Measurements from ENCODE around the gene RASGEF1B.

The RASGEF1B gene

DNA sequence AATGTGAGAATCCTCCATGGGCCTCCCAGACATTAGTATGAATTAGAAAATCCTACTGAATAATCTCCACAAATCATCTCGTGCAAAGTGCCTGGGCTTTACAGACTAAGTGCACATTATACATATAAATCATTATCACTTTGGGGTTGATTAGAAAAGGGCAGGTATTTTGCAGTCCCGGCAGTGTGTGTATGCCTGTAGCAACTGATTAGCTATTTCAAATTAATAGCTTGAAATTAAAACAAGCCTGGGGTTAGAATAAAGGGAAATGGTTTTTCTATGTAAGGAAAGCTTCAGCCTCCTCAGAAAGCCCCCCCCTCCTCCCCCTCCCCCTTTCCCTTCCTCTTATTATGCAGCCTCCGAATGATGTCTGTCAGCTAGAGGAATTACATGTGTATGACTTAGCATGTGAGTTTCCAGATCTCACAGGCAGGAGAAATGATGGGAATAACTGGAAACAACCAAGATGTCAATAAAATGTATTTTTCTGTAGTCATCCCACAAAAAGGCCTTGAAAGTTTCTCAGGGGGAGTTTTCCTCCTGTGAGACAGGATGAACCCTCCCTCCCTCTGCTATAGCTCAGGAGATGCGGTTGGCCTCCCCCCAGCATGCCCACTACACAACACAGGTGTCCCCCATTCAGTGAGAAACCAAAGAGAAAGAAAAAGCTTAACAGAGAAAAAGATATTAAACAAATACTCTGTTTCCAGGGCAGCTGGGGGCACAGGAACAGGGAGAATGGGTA, 41.2 kb upstream of the RASGEF1B start:
- Histone ChIP-seq H3K4me1 (ENCODE audit: insufficient read depth, poor library complexity, severe bottlenecking) (no peaks in the 10 kb centered on the region), H3K9me3 (ENCODE audit: severe bottlenecking) (no peaks in the 10 kb centered on the region), H3K36me3 (ENCODE audit: low read depth) (no peaks in the 10 kb centered on the region), H3K4me3 (ENCODE audit: severe bottlenecking) (no peak overlapping the region), H3K27me3 (ENCODE audit: insufficient read depth, poor library complexity, severe bottlenecking) (no peaks in the 10 kb centered on the region), H3K27ac (ENCODE audit: poor library complexity, severe bottlenecking) (no peak overlapping the region)
- TF ChIP-seq, protein P1, sequence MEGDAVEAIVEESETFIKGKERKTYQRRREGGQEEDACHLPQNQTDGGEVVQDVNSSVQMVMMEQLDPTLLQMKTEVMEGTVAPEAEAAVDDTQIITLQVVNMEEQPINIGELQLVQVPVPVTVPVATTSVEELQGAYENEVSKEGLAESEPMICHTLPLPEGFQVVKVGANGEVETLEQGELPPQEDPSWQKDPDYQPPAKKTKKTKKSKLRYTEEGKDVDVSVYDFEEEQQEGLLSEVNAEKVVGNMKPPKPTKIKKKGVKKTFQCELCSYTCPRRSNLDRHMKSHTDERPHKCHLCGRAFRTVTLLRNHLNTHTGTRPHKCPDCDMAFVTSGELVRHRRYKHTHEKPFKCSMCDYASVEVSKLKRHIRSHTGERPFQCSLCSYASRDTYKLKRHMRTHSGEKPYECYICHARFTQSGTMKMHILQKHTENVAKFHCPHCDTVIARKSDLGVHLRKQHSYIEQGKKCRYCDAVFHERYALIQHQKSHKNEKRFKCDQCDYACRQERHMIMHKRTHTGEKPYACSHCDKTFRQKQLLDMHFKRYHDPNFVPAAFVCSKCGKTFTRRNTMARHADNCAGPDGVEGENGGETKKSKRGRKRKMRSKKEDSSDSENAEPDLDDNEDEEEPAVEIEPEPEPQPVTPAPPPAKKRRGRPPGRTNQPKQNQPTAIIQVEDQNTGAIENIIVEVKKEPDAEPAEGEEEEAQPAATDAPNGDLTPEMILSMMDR (IDR thresholded peaks at IDR 0.05; ENCODE audit: poor library complexity, severe bottlenecking), result no peak
- ATAC-seq (ENCODE audit: low read depth) (no peak), DNase-seq (ENCODE audit: low spot score) (no peak)

DNA sequence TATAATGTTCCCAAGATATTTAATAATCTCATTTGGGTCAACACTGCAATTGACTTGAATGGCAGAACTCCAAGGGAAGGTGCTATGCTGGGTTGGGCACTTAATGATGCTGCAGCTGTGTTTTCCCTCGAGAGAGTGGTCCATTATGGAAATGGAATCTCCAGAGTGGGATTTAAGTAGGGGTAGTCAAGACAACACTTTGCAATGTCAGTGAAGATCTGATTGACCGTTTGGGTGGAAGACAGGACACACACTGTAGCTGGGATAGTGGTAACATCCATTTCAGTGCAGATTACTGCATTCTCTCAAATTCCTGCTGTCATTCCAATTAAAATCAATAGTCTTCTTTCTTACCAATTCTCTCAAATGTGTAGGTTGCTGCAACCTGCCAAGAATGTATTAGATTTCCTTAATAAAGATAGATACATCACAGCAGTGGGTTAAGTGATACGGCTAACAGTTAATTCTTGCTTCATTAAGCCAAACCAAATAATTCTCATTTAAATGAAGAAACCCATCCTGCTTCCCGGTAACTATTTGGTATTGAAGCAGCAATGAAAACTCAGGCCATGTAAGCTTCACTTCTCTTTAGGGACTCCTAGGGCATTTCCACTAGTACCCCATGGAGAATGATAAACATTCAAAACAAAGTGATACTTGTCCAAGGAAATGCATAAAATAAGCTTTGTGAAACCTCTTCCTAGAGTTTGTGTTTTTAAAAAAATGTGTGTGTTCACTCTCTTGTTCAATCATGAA, 40.5 kb upstream of the RASGEF1B start:
- H3K27ac ChIP-seq (ENCODE audit: poor library complexity, severe bottlenecking), result no peak overlapping the region
- no peak for ATAC-seq (ENCODE audit: low read depth)
- H3K4me3 ChIP-seq (ENCODE audit: severe bottlenecking), result no peak overlapping the region
- H3K27me3 ChIP-seq (ENCODE audit: insufficient read depth, poor library complexity, severe bottlenecking), result no peaks in the 10 kb centered on the region
- H3K36me3 ChIP-seq (ENCODE audit: low read depth), result no peaks in the 10 kb centered on the region
- H3K4me1 ChIP-seq (ENCODE audit: insufficient read depth, poor library complexity, severe bottlenecking), result no peaks in the 10 kb centered on the region
- DNase-seq (ENCODE audit: low spot score), result no peak
- H3K9me3 ChIP-seq (ENCODE audit: severe bottlenecking), result no peaks in the 10 kb centered on the region
- TF ChIP-seq, protein P1 (IDR thresholded peaks at IDR 0.05; ENCODE audit: poor library complexity, severe bottlenecking), result no peak

DNA sequence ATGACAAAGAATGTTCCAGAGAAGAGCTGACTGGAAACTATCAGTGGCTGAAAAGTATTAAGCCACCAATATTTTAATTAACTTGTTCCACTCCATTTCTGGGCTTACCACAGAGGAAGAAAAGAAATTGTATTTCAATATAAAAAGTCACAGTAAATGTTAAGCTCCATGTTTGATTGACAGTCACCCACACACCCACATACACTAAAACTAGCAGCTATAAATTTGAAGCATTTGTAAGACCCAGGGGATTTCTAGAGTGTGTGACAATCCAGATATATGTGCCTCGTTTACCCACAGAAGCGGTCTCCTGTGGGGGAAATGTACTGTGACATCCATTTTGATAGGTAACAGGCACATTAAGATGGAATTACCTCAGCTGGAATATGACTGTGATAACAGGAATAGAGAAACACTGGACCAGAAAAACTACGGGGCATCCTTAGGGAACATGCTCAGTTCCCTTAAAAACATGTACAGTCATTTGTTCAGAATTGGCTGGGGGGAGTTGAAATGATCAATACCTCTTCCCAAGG, 39.0 kb upstream of the RASGEF1B start:
- Histone ChIP-seq H3K27me3 (ENCODE audit: insufficient read depth, poor library complexity, severe bottlenecking) (no peaks in the 10 kb centered on the region), H3K4me1 (ENCODE audit: insufficient read depth, poor library complexity, severe bottlenecking) (no peaks in the 10 kb centered on the region), H3K9me3 (ENCODE audit: severe bottlenecking) (no peaks in the 10 kb centered on the region), H3K27ac (ENCODE audit: poor library complexity, severe bottlenecking) (no peak overlapping the region), H3K4me3 (ENCODE audit: severe bottlenecking) (no peak overlapping the region), H3K36me3 (ENCODE audit: low read depth) (no peaks in the 10 kb centered on the region)
- TF ChIP-seq, protein P1 (IDR thresholded peaks at IDR 0.05; ENCODE audit: poor library complexity, severe bottlenecking), result no peak
- DNase-seq (ENCODE audit: low spot score) (no peak), ATAC-seq (ENCODE audit: low read depth) (no peak)

DNA sequence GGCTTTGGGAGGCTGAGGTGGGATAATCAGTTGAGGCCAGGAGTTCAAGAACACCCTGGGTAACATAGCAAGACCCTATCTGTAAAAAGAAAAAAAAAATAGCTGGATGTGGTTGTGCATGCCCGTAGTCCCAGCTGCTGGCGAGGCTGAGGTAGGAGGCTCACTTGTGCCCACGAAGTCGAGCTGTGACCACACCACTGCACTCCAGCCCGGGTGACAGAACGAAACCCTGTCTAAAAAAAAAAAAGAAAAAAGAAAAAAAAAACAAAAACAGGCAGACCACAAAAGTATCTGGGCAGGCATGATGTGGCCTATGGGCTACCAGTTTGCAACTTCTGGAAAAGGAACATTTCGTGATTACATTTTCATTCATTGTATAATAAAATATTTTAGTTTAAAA, 38.1 kb upstream of the RASGEF1B start:
- TF ChIP-seq, protein P1 (IDR thresholded peaks at IDR 0.05; ENCODE audit: poor library complexity, severe bottlenecking), result no peak
- Histone ChIP-seq H3K9me3 (ENCODE audit: severe bottlenecking) (no peaks in the 10 kb centered on the region), H3K4me3 (ENCODE audit: severe bottlenecking) (no peak overlapping the region), H3K4me1 (ENCODE audit: insufficient read depth, poor library complexity, severe bottlenecking) (no peaks in the 10 kb centered on the region), H3K27me3 (ENCODE audit: insufficient read depth, poor library complexity, severe bottlenecking) (no peaks in the 10 kb centered on the region), H3K27ac (ENCODE audit: poor library complexity, severe bottlenecking) (no peak overlapping the region), H3K36me3 (ENCODE audit: low read depth) (no peaks in the 10 kb centered on the region)
- ATAC-seq (ENCODE audit: low read depth), result no peak
- no peak for DNase-seq (ENCODE audit: low spot score)

Data from RWPE2 (cell line).